ENCODE data around the gene NUP98.
A peak's percentile ranks its signal among the peaks of the same experiment; 100 is the strongest.

NUP98 gene

GRCh38 chr11:3635641-3636375 is 161.5 kb downstream of the NUP98 start:
- no peak for DNase-seq
- in situ Hi-C loops (cut with HindIII; ENCODE audit: low pct_ligation_motif_present, low pct_unique_long_range_greater_than_20kb, low sequenced_read_pairs), result no loop called here

GRCh38 chr11:3632070-3632660 is 165.2 kb downstream of the NUP98 start:
- in situ Hi-C loops (cut with HindIII; ENCODE audit: low pct_ligation_motif_present, low pct_unique_long_range_greater_than_20kb, low sequenced_read_pairs), result no loop called here
- no peak for DNase-seq

- no peak for DNase-seq
- in situ Hi-C loops (cut with HindIII; ENCODE audit: low pct_ligation_motif_present, low pct_unique_long_range_greater_than_20kb, low sequenced_read_pairs), result no loop called here
These were observed 166.0 kb downstream of the NUP98 start for GRCh38 chr11:3631331-3631730.

GRCh38 chr11:3627291-3627690 is 170.1 kb downstream of the NUP98 start:
- in situ Hi-C loops (cut with HindIII; ENCODE audit: low pct_ligation_motif_present, low pct_unique_long_range_greater_than_20kb, low sequenced_read_pairs), result no loop called here
- DNase-seq, result peak; percentile 92

- no peak for DNase-seq
- in situ Hi-C loops (cut with HindIII; ENCODE audit: low pct_ligation_motif_present, low pct_unique_long_range_greater_than_20kb, low sequenced_read_pairs), result no loop called here
These were observed 170.9 kb downstream of the NUP98 start for GRCh38 chr11:3626250-3626960.
